ENCODE results near the gene ACTN2.

DNA sequence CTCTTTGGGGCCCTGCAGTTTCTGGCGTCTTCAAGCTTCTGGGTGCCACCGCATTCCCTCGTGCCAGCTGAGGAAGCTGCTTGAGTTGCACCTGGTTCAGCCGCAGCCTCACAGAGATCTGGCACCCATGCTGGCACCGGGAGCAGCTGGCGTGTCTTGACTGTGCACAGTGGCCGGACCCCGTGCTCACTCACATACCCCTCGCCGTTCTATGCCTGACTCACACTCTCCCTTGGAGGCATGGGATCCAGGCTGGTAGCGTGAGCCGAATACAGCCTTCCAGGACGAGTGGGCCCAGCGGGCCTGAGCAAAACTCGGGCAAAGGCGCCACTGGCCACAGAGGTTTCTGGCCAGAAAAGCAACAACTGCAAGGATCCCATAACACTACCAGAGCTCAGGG lies 100.2 kb downstream of the ACTN2 start:
- TF ChIP-seq TCF4 (CRISPR knock-in tag; IDR thresholded peaks at IDR 0.05; ENCODE audit: borderline replicate concordance) (no peak), ZC3H10 (CRISPR knock-in tag; IDR thresholded peaks at IDR 0.05) (no peak), ZFP3 (CRISPR knock-in tag; IDR thresholded peaks at IDR 0.05) (no peak), ISL1 (CRISPR knock-in tag; IDR thresholded peaks at IDR 0.05) (no peak), ZNF565 (CRISPR knock-in tag; conservative IDR thresholded peaks at IDR 0.05; ENCODE audit: low read depth) (no peak), ZNF70 (CRISPR knock-in tag; IDR thresholded peaks at IDR 0.05) (no peak), ZNF8 (CRISPR knock-in tag; IDR thresholded peaks at IDR 0.05) (no peak), ZFP30 (CRISPR knock-in tag; IDR thresholded peaks at IDR 0.05) (no peak), ARNTL (CRISPR knock-in tag; IDR thresholded peaks at IDR 0.05; ENCODE audit: borderline replicate concordance, low read depth) (no peak), RARB (CRISPR knock-in tag; IDR thresholded peaks at IDR 0.05) (no peak), PPARA (CRISPR knock-in tag; IDR thresholded peaks at IDR 0.05; ENCODE audit: borderline replicate concordance) (no peak)
- TF ChIP-seq, protein P1, sequence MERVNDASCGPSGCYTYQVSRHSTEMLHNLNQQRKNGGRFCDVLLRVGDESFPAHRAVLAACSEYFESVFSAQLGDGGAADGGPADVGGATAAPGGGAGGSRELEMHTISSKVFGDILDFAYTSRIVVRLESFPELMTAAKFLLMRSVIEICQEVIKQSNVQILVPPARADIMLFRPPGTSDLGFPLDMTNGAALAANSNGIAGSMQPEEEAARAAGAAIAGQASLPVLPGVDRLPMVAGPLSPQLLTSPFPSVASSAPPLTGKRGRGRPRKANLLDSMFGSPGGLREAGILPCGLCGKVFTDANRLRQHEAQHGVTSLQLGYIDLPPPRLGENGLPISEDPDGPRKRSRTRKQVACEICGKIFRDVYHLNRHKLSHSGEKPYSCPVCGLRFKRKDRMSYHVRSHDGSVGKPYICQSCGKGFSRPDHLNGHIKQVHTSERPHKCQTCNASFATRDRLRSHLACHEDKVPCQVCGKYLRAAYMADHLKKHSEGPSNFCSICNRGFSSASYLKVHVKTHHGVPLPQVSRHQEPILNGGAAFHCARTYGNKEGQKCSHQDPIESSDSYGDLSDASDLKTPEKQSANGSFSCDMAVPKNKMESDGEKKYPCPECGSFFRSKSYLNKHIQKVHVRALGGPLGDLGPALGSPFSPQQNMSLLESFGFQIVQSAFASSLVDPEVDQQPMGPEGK (CRISPR knock-in tag; IDR thresholded peaks at IDR 0.05; ENCODE audit: borderline replicate concordance) = no peak
- TF ChIP-seq, protein P2, sequence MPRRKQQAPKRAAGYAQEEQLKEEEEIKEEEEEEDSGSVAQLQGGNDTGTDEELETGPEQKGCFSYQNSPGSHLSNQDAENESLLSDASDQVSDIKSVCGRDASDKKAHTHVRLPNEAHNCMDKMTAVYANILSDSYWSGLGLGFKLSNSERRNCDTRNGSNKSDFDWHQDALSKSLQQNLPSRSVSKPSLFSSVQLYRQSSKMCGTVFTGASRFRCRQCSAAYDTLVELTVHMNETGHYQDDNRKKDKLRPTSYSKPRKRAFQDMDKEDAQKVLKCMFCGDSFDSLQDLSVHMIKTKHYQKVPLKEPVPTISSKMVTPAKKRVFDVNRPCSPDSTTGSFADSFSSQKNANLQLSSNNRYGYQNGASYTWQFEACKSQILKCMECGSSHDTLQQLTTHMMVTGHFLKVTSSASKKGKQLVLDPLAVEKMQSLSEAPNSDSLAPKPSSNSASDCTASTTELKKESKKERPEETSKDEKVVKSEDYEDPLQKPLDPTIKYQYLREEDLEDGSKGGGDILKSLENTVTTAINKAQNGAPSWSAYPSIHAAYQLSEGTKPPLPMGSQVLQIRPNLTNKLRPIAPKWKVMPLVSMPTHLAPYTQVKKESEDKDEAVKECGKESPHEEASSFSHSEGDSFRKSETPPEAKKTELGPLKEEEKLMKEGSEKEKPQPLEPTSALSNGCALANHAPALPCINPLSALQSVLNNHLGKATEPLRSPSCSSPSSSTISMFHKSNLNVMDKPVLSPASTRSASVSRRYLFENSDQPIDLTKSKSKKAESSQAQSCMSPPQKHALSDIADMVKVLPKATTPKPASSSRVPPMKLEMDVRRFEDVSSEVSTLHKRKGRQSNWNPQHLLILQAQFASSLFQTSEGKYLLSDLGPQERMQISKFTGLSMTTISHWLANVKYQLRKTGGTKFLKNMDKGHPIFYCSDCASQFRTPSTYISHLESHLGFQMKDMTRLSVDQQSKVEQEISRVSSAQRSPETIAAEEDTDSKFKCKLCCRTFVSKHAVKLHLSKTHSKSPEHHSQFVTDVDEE (CRISPR knock-in tag; IDR thresholded peaks at IDR 0.05) = no peak
- TF ChIP-seq, protein P3, sequence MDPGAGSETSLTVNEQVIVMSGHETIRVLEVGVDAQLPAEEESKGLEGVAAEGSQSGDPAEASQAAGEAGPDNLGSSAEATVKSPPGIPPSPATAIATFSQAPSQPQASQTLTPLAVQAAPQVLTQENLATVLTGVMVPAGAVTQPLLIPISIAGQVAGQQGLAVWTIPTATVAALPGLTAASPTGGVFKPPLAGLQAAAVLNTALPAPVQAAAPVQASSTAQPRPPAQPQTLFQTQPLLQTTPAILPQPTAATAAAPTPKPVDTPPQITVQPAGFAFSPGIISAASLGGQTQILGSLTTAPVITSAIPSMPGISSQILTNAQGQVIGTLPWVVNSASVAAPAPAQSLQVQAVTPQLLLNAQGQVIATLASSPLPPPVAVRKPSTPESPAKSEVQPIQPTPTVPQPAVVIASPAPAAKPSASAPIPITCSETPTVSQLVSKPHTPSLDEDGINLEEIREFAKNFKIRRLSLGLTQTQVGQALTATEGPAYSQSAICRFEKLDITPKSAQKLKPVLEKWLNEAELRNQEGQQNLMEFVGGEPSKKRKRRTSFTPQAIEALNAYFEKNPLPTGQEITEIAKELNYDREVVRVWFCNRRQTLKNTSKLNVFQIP (CRISPR knock-in tag; IDR thresholded peaks at IDR 0.05; ENCODE audit: borderline replicate concordance, low read depth) = no peak
